HCT116 (cell line): ENCODE measurements around the gene PDE1C. TPM values are rescaled to one million over a fixed set of nuclear protein-coding genes. Genes with fewer than 3 reads are reported as not detected.

ENCODE experiments used
- ATAC-seq: fragments of 200-7000 bp; cut with Tn5 transposase; 2 replicates; pipeline ENCODE4 v1.9.1; 2020; ENCODE audit warnings: mild to moderate bottlenecking, moderate library complexity
- BruUV-seq: library from RNA; stranded (reverse); fragments of 400-500 nt; replicated peaks from 2 replicates; lab custom pipeline; 2021; lab: Mats Ljungman, UMichigan
- CTCF ChIA-PET: fragments of 300-600 bp; sonication (Branson Sonifier 250); formaldehyde crosslinking; loops from one replicate; lab custom pipeline; 2021; ENCODE audit warnings: antibody characterized with exemption; lab: Charles Lee
- POLR2A ChIA-PET: fragments of 300-600, 350-600 bp; sonication (Branson Sonifier 250); formaldehyde crosslinking; loops from one replicate; lab custom pipeline; 2021; ENCODE audit warnings: antibody characterized with exemption; lab: Charles Lee
- RAD21 ChIA-PET, 2 experiments: fragments of 300-600 bp; sonication (Branson Sonifier 250); formaldehyde crosslinking; loops; one replicate each; lab custom pipeline; 2023; ENCODE audit warnings: low total read pairs in 2 of 2; ENCODE audit not compliant: uncharacterized antibody in 2 of 2, unreplicated experiment in 2 of 2, low non-redundant PET in 1 of 2; lab: Charles Lee
- DNase-seq: peaks from one replicate; pipeline ENCODE4 v3.0.0-alpha.2; 2010; ENCODE audit warnings: low read depth, low spot score
- H2AFZ ChIP-seq: fragments of 200-600 bp; shearing (Covaris generic), sonication (generic); 2 replicates; pipeline ENCODE4 v1.6.1; 2017; ENCODE audit warnings: low read depth, mixed run types, mixed read lengths, antibody characterized with exemption, low read length; ENCODE audit not compliant: poor library complexity, severe bottlenecking
- H3K27ac ChIP-seq: 2 replicates; pipeline ENCODE4 v1.5.1; 2012; ENCODE audit warnings: low read depth, low read length
- H3K27me3 ChIP-seq: fragments of 200-600 bp; sonication (generic); 2 replicates; pipeline ENCODE4 v1.6.1; 2016; ENCODE audit warnings: mixed run types, low read length, mixed read lengths; ENCODE audit not compliant: insufficient read depth
- H3K36me3 ChIP-seq, 2 experiments: fragments of 200-500 bp in 1 of 2; fragments of 200-600 bp in 1 of 2; sonication (Bioruptor generic) in 1 of 2; sonication (generic) in 1 of 2; 2 replicates each; pipeline versions ENCODE4 v1.5.1 to v1.6.1; 2014 to 2016; ENCODE audit warnings: low read length in 2 of 2, inconsistent platforms in 1 of 2, mixed read lengths in 1 of 2, mixed run types in 1 of 2; ENCODE audit not compliant: insufficient read depth in 2 of 2, control insufficient read depth in 1 of 2
- H3K4me1 ChIP-seq, 2 experiments: fragments of 200-600 bp in 1 of 2; sonication (generic) in 1 of 2; 2 replicates each; pipeline versions ENCODE4 v1.5.1 to v1.6.1; 2012 to 2017; ENCODE audit warnings: low read length in 2 of 2, inconsistent platforms in 1 of 2, mild to moderate bottlenecking in 1 of 2, mixed read lengths in 1 of 2, mixed run types in 1 of 2, moderate library complexity in 1 of 2; ENCODE audit not compliant: insufficient read depth in 2 of 2, control insufficient read depth in 1 of 2
- H3K4me2 ChIP-seq: fragments of 200-600 bp; sonication (generic); 2 replicates; pipeline ENCODE4 v1.6.1; 2017; ENCODE audit warnings: mixed run types, low read length, mixed read lengths
- H3K4me3 ChIP-seq, 2 experiments: fragments of 200-600 bp in 1 of 2; sonication (generic) in 1 of 2; replicated peaks in 1 of 2; 2 replicates each; pipeline ENCODE4 v1.5.1; 2011 to 2016; ENCODE audit warnings: low read length in 2 of 2, control low read depth in 1 of 2, low read depth in 1 of 2, mild to moderate bottlenecking in 1 of 2, mixed read lengths in 1 of 2, mixed run types in 1 of 2
- H3K79me2 ChIP-seq: fragments of 200-600 bp; sonication (generic); 2 replicates; pipeline ENCODE4 v1.6.1; 2017; ENCODE audit warnings: mild to moderate bottlenecking, mixed run types, low read length, moderate library complexity, mixed read lengths; ENCODE audit not compliant: insufficient read depth
- H3K9ac ChIP-seq: fragments of 200-600 bp; sonication (generic); 2 replicates; pipeline ENCODE4 v1.6.1; 2016; ENCODE audit warnings: low read length, mixed read lengths
- H3K9me2 ChIP-seq: fragments of 200-600 bp; sonication (generic), shearing (Covaris generic); 2 replicates; pipeline ENCODE4 v1.6.1; 2017; ENCODE audit warnings: mixed run types, mild to moderate bottlenecking, moderate library complexity; ENCODE audit not compliant: insufficient read depth
- H3K9me3 ChIP-seq, 2 experiments: fragments of 200-500 bp in 1 of 2; fragments of 200-600 bp in 1 of 2; sonication (Bioruptor generic) in 1 of 2; sonication (generic) in 1 of 2; 2 replicates each; pipeline ENCODE4 v1.6.1; 2014 to 2017; ENCODE audit warnings: low read length in 2 of 2, mixed read lengths in 2 of 2, inconsistent platforms in 1 of 2, low read depth in 1 of 2, mild to moderate bottlenecking in 1 of 2, mixed run types in 1 of 2, moderate library complexity in 1 of 2; ENCODE audit not compliant: control insufficient read depth in 1 of 2, insufficient read depth in 1 of 2
- H4K20me1 ChIP-seq: fragments of 200-600 bp; sonication (generic), shearing (Covaris generic); 2 replicates; pipeline ENCODE4 v1.6.1; 2017; ENCODE audit warnings: mixed run types, mild to moderate bottlenecking, moderate library complexity; ENCODE audit not compliant: insufficient read depth
- CEBPB ChIP-seq: IDR thresholded peaks from 2 replicates; pipeline ENCODE4 v1.6.1; 2012; ENCODE audit warnings: low read depth
- ELF1 ChIP-seq: IDR thresholded peaks from 2 replicates; pipeline ENCODE4 v1.6.1; 2012; ENCODE audit warnings: low read depth, borderline replicate concordance
- EZH2 ChIP-seq: fragments of 200-600 bp; sonication (generic); IDR thresholded peaks from 2 replicates; pipeline ENCODE4 v1.6.1; 2017; ENCODE audit warnings: antibody characterized with exemption, mixed run types
- EZH2phosphoT487 ChIP-seq: fragments of 200-600 bp; IDR thresholded peaks from 2 replicates; pipeline ENCODE4 v1.6.1; 2018; ENCODE audit warnings: antibody characterized with exemption, borderline replicate concordance
- FOSL1 ChIP-seq: IDR thresholded peaks from 2 replicates; pipeline ENCODE4 v1.6.1; 2012; ENCODE audit warnings: low read depth
- JUND ChIP-seq: IDR thresholded peaks from 2 replicates; pipeline ENCODE4 v1.6.1; 2012
- POLR2A ChIP-seq: IDR thresholded peaks from 2 replicates; pipeline ENCODE4 v1.7.0; 2011; ENCODE audit warnings: borderline replicate concordance; ENCODE audit not compliant: insufficient read depth, insufficient read length; ENCODE audit errors: extremely low read depth
- SP1 ChIP-seq: IDR thresholded peaks from 2 replicates; pipeline ENCODE4 v1.6.1; 2012; ENCODE audit warnings: low read depth
- SRF ChIP-seq: IDR thresholded peaks from 2 replicates; pipeline ENCODE4 v1.6.1; 2012; ENCODE audit warnings: low read depth
- YY1 ChIP-seq: IDR thresholded peaks from 2 replicates; pipeline ENCODE4 v1.6.1; 2011; ENCODE audit warnings: low read length, low read depth, moderate library complexity, mild to moderate bottlenecking; ENCODE audit not compliant: insufficient replicate concordance; ENCODE audit errors: extremely low read depth
- ZNF274 ChIP-seq: fragments of 200-500 bp; sonication (Bioruptor generic); IDR thresholded peaks from 2 replicates; pipeline ENCODE4 v1.6.1; 2014; ENCODE audit warnings: mild to moderate bottlenecking, low read depth, low read length, inconsistent platforms
- intact Hi-C: fragments of 100-400 bp; cut with micrococcal nuclease; formaldehyde crosslinking; loops from 2 replicates; pipeline ENCODE4 v1.10.0; 2022
- total RNA-seq: library from RNA; stranded (reverse); gene quantifications from one replicate; pipeline ENCODE4 v1.2.1, GENCODE V29; 2021; ENCODE audit not compliant: unreplicated experiment

Gene PDE1C
- total RNA-seq, 1 experiment from 2014 or later, result 0.17 TPM

- no peak overlapping the region for H3K4me3 ChIP-seq
- intact Hi-C loops, result no loop called here
- H4K20me1 ChIP-seq, result no peaks in the 10 kb centered on the region
- no peaks in the 10 kb centered on the region for H3K9me3 ChIP-seq
- no peak overlapping the region for H3K27ac ChIP-seq
- ChIA-PET RAD21 (no interaction called here), CTCF (no interaction called here), POLR2A (no interaction called here)
- BruUV-seq, result no TSS peak
- H3K9me2 ChIP-seq, result no peaks in the 10 kb centered on the region
- peaks cover 2% of the 10 kb centered on the region; the same call in 1 of the 2 replicates for H3K27me3 ChIP-seq
- H2AFZ ChIP-seq, result no peak overlapping the region
- H3K36me3 ChIP-seq, result no peaks in the 10 kb centered on the region
- DNase-seq (no peak), ATAC-seq (no peak)
- H3K4me1 ChIP-seq, result no peaks in the 10 kb centered on the region
- no peaks in the 10 kb centered on the region for H3K79me2 ChIP-seq
- H3K4me2 ChIP-seq, result no peak overlapping the region
- TF ChIP-seq FOSL1 (no peak), POLR2A (no peak)
- H3K9ac ChIP-seq, result no peak overlapping the region
Measured at GRCh38 chr7:32025381-32026082, 44.7 kb downstream of the PDE1C start.

DNA sequence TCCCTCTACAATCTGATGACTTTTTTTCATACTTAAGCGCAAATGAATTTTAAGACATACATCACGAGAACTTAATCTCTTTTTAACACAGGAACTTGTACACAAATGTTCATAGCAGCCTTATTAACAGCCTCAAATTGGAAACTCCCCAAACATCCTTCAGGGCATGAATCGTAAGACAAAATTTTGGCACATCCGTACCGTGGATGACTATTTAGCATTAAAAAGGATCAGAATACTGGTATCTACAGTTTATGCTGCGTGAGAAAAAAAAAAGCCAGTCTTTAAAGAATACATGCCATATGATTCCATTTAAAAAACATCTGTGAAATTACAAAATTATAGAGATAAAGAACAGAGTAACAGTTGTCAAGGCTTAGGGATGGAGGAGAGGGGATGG lies 46.8 kb downstream of the PDE1C start:
- Histone ChIP-seq H3K4me3 (no peak overlapping the region), H4K20me1 (no peaks in the 10 kb centered on the region), H3K27me3 (peaks cover 2% of the 10 kb centered on the region; the same call in 1 of the 2 replicates), H3K9me2 (no peaks in the 10 kb centered on the region), H3K9ac (no peak overlapping the region), H3K27ac (no peak overlapping the region), H3K9me3 (no peaks in the 10 kb centered on the region), H3K4me1 (no peaks in the 10 kb centered on the region), H3K36me3 (no peaks in the 10 kb centered on the region), H3K4me2 (no peak overlapping the region), H2AFZ (no peak overlapping the region), H3K79me2 (no peaks in the 10 kb centered on the region)
- intact Hi-C loops, result no loop called here
- no peak for DNase-seq
- RAD21 ChIA-PET, result no interaction called here
- CTCF ChIA-PET, result no interaction called here
- TF ChIP-seq YY1 (no peak), ZNF274 (no peak), ELF1 (no peak), SP1 (no peak), JUND (no peak), SRF (no peak), CEBPB (no peak), EZH2phosphoT487 (no peak), EZH2 (no peak)
- BruUV-seq, result no TSS peak
- POLR2A ChIA-PET, result no interaction called here
- ATAC-seq, result no peak
